ENCODE data around the gene CRISPLD2. TPM values are rescaled to one million over a fixed set of nuclear protein-coding genes. Genes with fewer than 3 reads are reported as not detected.

Gene CRISPLD2
- total and polyA plus RNA-seq, 9 of the 15 experiments (the other 6 are each of a cell fraction or from before 2014, with no cell fraction given): 0.03 to 0.24 (median 0.04) TPM; not detected in 4

DNA sequence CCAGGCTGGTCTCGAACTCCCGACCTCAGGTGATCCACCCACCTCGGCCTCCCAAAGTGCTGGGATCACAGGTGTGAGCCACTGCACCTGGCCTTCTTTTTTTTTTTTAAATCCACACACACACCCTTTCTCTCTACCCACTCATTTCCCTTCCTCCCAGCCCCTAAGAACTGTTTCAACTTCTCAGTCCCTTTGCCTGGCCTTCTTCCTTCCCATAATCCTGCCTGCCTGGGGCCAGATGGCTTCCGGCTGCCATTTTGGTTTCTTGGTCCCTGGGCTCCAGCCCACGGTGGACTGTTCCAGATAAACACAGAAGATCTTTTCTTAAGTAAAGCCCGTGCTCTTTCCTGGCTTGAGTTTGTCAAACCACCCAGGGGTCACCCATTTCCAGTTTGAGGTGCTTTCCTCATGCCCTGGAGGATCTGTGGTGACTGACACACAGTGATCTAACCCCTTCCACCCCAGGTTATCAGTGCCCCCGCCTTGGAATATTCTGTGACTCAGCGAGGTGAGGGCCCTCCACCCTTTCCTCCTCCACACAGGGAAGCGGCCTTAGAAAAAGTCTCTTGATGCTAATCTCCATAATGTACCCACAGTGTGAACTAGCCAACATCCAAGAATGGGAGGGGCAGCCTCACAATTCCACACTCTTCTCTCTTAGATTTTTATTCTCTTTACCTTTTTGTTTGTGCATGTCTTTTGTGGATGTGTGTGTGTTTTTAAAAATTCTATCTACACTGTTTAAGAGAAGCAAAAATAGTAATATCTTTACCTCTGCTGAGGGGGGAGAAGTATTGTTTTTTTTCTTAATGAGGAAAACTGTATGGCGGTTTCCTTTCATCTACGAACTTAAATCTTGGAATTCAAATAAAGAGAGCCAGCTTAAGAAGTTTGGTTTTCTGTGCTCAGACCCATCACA, 60.0 kb downstream of the CRISPLD2 start (continued):
- TF ChIP-seq SIRT6 (IDR thresholded peaks at IDR 0.05; ENCODE audit: low read depth, low read length): no peak
- no peak for TF ChIP-seq MED1 (CRISPR knock-in tag; IDR thresholded peaks at IDR 0.05; ENCODE audit: borderline replicate concordance)
- no peak for TF ChIP-seq KDM2B (CRISPR knock-in tag; IDR thresholded peaks at IDR 0.05)
- TF ChIP-seq ATF3 (IDR thresholded peaks at IDR 0.05): peak; percentile 91
- 0 out of 2 replicates have a peak, but pooled peaks have one; percentile 29 for TF ChIP-seq ATF3 (CRISPR knock-in tag; conservative IDR thresholded peaks at IDR 0.05)
- peak; percentile 81; the same call in 1 of the 2 replicates for TF ChIP-seq TEAD2 (tag; IDR thresholded peaks at IDR 0.05)
- peak; percentile 46; the same call in 1 of the 2 replicates for TF ChIP-seq FOXJ2 (tag; IDR thresholded peaks at IDR 0.05)
- TF ChIP-seq ZSCAN32 (CRISPR knock-in tag; IDR thresholded peaks at IDR 0.05): no peak
- TF ChIP-seq CBX3 (IDR thresholded peaks at IDR 0.05; ENCODE audit: borderline replicate concordance in 1 of 2, low read length in 2 of 2): no peak
- no peak for TF ChIP-seq SMC3 (conservative IDR thresholded peaks at IDR 0.05; ENCODE audit: insufficient read depth, low read depth, low read length)
- no peak for TF ChIP-seq SNRNP70 (optimal IDR thresholded peaks at IDR 0.05; ENCODE audit: low read depth, low read length)
- TF ChIP-seq, protein P1, sequence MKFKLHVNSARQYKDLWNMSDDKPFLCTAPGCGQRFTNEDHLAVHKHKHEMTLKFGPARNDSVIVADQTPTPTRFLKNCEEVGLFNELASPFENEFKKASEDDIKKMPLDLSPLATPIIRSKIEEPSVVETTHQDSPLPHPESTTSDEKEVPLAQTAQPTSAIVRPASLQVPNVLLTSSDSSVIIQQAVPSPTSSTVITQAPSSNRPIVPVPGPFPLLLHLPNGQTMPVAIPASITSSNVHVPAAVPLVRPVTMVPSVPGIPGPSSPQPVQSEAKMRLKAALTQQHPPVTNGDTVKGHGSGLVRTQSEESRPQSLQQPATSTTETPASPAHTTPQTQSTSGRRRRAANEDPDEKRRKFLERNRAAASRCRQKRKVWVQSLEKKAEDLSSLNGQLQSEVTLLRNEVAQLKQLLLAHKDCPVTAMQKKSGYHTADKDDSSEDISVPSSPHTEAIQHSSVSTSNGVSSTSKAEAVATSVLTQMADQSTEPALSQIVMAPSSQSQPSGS (CRISPR knock-in tag; IDR thresholded peaks at IDR 0.05): no peak
- TF ChIP-seq HES1 (IDR thresholded peaks at IDR 0.05; ENCODE audit: low read depth): peak; percentile 58; the same call in 1 of the 2 replicates
- no peak for TF ChIP-seq NFATC3 (IDR thresholded peaks at IDR 0.05)
- TF ChIP-seq ZNF583 (CRISPR knock-in tag; IDR thresholded peaks at IDR 0.05): peak; percentile 88
- peak; percentile 98 for TF ChIP-seq JUND (IDR thresholded peaks at IDR 0.05; ENCODE audit: borderline replicate concordance, low read depth, low read length)
- TF ChIP-seq JUND (tag; IDR thresholded peaks at IDR 0.05; ENCODE audit: borderline replicate concordance, low read depth, low read length): peak; percentile 96; the same call in 2 of the 3 replicates
- peak; percentile 17; the same call in 1 of the 2 replicates for TF ChIP-seq ZBTB12 (CRISPR knock-in tag; IDR thresholded peaks at IDR 0.05)
- peak; percentile 30; the same call in 1 of the 2 replicates for TF ChIP-seq PHF8 (IDR thresholded peaks at IDR 0.05; ENCODE audit: borderline replicate concordance, low read length)
- no peak for TF ChIP-seq NR2F6 (CRISPR knock-in tag; IDR thresholded peaks at IDR 0.05)
- TF ChIP-seq, protein P2, sequence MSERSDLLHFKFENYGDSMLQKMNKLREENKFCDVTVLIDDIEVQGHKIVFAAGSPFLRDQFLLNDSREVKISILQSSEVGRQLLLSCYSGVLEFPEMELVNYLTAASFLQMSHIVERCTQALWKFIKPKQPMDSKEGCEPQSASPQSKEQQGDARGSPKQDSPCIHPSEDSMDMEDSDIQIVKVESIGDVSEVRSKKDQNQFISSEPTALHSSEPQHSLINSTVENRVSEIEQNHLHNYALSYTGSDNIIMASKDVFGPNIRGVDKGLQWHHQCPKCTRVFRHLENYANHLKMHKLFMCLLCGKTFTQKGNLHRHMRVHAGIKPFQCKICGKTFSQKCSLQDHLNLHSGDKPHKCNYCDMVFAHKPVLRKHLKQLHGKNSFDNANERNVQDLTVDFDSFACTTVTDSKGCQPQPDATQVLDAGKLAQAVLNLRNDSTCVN (CRISPR knock-in tag; IDR thresholded peaks at IDR 0.05): no peak; the same call in 1 of the 2 replicates
- no peak for TF ChIP-seq ILF3 (IDR thresholded peaks at IDR 0.05; ENCODE audit: borderline replicate concordance)
